ENCODE results near the gene RAB5B.
"Not testable (repeated sequence)": the region's sequence is repeated elsewhere in the genome, so short reads cannot be mapped to it uniquely, and the experiment has no call there.

The RAB5B gene

GRCh38 chr12:55984861-55985260 lies 11.0 kb downstream of the RAB5B start:
- no peak for DNase-seq

DNA sequence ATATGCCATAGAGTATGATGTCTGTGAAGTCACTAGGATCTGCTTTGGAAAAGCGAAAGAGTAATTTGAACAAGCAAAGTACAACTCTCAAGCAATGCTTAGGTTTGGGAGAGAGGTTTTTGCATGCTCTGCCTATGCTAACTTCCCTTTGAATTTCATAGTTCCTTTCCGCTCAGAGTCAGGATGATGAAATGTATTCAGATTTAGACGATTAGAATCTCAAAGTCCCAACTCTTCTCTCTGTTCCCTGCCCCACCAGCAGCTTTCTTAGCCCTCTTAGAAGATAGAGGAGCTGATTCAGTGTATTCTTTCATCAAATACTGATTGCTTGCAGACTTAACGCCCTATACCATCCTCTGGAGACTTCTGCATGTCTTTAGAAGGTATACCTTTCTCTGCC lies 11.5 kb downstream of the RAB5B start:
- no peak for DNase-seq

DNA sequence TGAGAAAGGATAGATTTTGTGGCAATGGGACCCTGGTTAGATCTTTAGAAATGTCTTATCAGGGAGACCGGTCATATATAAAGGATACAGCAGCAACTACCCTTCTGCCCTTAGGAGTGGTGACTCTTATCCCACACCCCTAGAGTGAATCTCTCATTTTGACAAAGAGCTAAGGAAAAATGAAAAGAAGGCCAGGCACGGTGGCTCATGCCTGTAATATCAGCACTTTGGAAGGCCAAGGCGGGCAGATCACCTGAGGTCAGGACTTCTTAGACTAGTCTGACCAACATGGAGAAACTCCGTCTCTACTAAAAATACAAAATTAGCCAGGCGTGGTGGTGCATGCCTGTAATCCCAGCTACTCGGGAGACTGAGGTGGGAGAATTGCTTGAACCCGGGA lies 12.1 kb downstream of the RAB5B start:
- not testable (repeated sequence) for DNase-seq

- DNase-seq: no peak
These were observed 17.2 kb downstream of the RAB5B start for GRCh38 chr12:55991110-55991509.

GRCh38 chr12:55993230-55993853 lies 19.5 kb downstream of the RAB5B start:
- DNase-seq: no peak

DNA sequence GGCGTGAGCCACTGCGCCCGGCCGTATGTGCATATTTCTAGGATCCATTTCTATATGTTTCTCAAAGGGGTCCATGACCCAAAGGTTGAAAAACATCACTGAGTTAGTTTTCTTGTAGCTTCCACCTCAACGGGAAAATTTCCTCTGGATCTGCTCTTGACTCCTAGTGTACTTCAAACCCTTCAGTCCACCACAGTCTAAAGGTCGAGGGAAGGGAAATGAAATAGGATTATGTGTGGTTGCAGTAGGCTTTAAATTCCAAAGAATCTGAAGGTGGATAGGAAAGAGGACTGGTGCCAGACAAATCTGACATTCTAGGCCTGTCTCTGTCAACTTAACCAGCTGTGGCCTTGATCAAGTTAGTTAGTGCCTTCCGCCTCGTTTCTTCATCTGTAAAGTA lies 21.5 kb downstream of the RAB5B start:
- DNase-seq: no peak

GRCh38 chr12:55996201-55996714 lies 22.4 kb downstream of the RAB5B start:
- peak; percentile 23 to 66 (median 53) for DNase-seq

GRCh38 chr12:55996715-55997534 lies 23.0 kb downstream of the RAB5B start, which contains the start of gene SUOX:
SUOX (plus strand) TSS chr12:55997276; CDS start chr12:56002222, 4,946 bp downstream.
- peak in 1 of 5 donors; percentile 62 for DNase-seq

- DNase-seq: no peak
These were observed 23.6 kb downstream of the RAB5B start for GRCh38 chr12:55997535-55997859.

DNA sequence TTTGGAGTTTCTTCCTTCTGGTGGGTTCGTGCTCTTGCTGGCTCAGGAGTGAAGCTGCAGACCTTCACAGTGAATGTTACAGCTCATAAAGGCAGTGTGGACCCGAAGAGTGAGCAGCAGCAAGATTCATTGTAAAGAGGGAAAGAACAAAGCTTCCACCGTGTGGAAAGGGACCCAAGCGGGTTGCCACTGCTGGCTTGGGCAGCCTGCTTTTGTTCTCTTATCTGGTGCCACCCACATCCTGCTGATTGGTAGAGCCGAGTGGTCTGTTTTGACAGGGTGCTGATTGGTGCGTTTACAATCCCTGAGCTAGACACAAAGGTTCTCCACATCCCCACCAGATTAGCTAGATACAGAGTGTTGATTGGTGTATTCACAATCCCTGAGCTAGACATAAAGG lies 25.6 kb downstream of the RAB5B start:
- DNase-seq: not testable (repeated sequence)

DNA sequence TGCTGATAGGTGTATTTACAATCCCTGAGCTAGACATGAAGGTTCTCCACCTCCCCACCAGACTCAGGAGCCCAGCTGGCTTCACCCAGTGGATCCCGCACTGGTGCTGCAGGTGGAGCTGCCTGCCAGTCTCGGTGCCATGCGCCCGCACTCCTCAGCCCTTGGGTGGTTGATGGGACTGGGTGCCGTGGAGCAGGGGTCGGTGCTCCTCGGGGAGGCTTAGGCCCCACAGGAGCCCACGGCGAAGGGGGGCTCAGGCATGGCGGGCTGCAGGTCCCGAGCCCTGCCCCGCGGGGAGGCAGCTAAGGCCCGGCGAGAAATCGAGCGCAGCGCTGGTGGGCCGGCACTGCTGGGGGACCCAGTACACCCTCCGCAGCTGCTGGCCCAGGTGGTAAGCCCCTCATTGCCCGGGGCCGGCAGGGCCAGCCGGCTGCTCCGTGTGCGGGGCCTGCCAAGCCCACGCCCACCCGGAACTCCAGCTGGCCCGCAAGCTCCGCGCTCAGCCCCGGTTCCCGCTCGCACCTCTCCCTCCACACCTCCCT lies 26.2 kb downstream of the RAB5B start:
- not testable (repeated sequence) for DNase-seq

GRCh38 chr12:56001487-56002100 lies 27.7 kb downstream of the RAB5B start:
- no peak for DNase-seq

GRCh38 chr12:56003376-56003775 lies 29.5 kb downstream of the RAB5B start:
- DNase-seq: not testable (repeated sequence)

- no peak for DNase-seq
These were observed 30.3 kb downstream of the RAB5B start for GRCh38 chr12:56004211-56004610.

DNA sequence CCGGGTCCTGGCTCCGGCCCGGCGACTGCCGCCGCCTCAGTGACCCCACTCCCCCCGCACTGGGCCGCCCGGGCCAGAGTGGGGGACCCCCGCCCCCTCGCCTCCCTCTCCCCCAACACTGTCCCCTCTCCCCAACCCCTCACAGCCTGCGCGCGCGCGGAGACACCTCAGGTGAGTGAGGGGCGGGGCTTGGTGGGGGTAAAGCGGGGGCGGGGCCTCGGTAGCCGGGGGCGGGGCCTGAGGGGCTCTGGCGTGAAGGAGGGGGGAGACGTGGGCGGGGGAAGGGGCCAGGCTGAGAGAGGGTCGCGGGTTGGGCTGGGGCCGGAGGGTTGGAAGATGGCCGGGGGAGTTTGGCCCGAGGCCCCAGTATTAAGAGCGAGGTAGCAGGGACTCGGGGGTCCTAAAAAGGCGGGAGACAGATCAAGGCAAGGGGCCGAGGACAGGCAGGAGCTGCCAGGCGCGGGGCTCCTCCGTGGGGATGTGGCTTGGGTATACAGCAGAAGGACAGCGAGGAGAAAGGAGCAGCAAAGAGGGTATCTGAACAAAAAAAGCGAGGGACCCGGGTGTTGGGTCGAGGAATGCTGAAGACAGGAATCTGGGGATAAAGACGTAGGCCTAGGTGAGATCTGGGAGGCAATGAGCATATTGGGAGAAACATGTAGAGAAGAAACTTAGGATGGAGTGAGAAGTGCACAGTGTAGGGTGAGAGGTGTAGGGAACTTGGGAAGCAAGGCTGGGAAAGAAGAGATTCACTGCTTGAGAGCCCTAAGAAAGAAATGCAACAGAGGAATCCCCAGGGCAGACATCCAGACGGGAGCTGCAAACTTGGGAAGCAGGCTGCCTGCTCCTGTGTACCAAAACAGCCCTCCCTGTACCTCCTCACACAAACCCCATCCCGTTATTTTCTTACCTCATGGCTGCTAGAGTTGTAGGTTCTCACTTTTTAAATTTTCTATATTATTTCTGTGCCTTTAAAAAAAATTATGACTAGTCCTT lies 34.0 kb downstream of the RAB5B start:
- DNase-seq: peak; percentile 49 to 70 (median 69)

GRCh38 chr12:56010111-56010570 lies 36.3 kb downstream of the RAB5B start:
- DNase-seq: no peak

DNA sequence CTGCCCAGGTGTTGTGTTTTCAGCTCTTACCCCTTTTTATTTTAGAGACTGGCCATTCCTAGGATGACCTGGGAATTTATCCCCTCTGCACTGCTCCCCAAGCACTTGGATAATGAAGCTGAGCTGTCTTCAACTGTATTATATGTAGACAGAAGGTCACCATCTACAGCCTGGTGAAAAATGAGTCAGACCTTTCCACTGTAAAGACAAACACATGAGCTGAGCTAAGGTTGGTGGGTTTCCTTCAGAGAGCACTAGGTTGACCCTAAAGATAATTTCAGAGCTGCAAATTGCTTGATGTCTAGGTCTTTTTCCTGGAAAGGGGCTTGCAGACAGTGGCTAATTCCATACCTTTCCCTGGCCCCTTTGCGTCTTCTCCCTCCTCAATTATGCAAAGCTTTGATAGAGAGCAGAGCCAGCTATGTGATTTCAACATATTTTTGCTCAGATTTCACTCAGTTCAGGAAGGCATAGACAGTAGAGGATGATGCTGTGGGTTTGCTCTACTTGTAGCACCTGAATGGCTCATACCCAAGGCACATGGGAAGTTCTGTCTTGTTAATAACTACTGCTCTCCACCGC lies 37.7 kb downstream of the RAB5B start:
- no peak for DNase-seq

- no peak for DNase-seq
These were observed 39.6 kb downstream of the RAB5B start for GRCh38 chr12:56013482-56013881.

GRCh38 chr12:56014205-56014604 lies 40.3 kb downstream of the RAB5B start:
- no peak for DNase-seq

- no peak for DNase-seq
These were observed 43.3 kb downstream of the RAB5B start for GRCh38 chr12:56017181-56017580.

- no peak for DNase-seq
These were observed 44.5 kb downstream of the RAB5B start for GRCh38 chr12:56018356-56018755.

Data from T-helper 1 cell (primary cell).